GM19452 (cell line): ENCODE results near the gene EEA1.

Experiments used
- ATAC-seq: cut with Tn5 transposase; IDR thresholded peaks from one replicate; pipeline ENCODE4 v1.9.1; 2021; ENCODE audit not compliant: unreplicated experiment

EEA1 gene

DNA sequence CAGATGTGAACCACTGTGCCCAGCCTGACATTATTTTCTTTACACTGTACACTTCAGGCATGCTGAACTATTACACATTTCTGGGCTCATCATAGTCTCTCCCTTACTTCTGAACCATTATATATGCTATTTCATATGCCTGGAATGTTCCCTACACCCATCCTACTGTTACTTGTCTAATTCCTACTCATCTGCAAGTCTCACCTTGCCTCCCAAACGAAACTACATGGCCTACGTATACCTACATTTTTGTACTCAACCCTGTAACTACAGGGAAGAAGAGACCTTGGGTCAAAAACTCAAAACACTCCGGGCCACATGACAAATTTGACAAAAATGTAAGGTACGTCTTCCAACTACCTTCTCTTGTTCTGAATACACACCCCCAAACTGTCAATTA lies 9.5 kb upstream of the EEA1 start:
- ATAC-seq = no peak

DNA sequence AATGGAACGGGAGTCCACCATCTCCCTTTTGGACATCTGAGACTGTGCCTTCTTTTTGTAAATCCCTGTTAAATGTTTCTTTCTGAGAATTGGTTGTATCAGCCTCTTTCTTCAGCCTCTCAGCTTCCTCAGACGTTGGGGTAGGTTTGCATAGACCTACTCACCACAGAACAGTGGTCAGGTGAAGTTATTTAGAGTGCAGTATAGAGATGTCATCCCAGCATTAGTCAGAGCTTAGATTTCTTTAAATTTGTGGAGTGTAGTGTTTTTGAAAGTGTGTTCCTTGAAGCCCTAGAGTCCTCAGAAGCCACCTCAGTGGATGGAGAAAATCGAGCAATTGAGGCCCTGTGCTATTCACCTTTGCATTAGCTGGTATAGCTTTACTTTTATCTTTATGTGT lies 8.9 kb upstream of the EEA1 start:
- ATAC-seq = no peak

DNA sequence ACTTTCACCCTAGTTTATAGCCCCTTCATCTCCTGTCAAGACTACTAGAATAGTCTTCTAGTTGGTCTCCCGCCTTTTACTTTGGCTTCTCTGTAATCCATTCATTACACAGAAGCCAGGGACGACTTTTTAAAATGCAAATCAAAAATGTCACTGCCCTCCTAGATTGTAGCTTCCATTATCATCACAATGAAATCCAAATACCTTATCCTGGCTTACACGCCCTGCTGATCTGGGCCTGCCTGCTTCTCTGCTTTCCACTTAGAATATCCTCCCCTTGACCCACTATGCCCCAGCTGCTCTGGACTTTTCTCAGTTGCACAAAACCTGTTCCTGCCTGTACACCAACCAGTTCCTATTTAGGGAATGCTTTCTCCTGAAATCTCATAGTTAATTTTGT lies 4.5 kb upstream of the EEA1 start:
- no peak for ATAC-seq

DNA sequence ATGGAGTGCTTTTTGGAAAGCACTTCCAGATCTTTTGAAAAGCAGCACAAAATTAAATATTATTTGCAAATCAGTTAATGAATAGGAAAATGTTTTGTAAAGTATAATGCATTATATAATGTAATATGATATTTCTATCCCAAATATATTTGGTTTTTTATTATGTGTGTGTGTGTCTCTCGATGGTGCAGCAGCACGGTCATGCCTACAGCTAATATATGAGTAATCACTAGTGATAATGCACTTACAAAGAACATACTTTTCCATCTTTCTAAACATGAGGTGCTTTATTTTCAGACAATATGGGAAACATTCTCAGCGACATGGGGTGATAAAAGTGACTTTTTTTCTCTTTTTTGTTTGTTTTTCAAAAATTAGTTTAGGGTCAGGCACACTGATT lies 1.3 kb upstream of the EEA1 start:
- ATAC-seq = no peak

DNA sequence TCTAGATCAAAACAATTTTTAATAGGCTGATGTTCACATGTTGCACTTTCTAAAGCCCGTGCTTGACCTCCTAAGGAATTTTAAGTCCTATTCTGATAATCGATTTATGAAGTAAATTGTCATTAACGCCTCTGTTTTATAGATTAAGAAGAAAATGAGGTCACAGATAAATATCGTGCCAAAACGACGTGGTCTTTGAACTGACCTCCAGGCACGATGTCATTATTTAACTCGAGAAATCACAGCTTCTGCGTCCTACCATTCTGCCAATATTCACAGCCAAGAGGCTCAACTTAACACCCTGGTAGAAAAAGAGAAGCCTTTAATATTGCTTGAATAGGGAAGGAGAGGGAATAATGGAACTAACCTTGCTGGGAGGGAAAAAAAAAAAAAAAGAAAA lies 888 bp upstream of the EEA1 start:
- no peak for ATAC-seq

DNA sequence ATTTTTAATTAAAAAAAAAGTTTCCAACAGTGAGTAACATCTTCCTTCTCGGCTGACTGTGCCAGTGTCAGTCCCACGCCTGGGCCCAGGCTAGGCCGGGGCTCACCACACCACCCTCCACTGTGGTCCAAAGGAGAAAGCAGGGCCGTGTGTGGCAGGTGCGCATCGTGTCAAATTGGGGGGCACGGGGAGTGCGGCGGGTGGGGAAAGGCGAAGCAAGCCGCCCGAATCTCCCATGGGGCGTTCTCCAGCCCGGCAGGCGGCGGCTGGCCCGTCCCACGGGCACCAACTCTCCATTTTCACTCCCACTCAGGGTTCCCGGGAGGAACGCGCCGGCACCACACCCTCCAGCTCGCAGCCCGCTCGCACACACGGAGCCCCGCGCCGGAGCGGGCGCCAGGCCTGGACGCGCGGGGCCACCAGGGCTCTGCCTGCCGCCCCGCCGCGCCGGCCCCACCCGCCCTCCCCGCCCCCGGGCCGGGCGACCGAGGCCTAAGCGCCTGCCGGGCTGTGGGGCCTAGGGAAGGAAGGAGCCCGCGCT lies 604 bp downstream of the EEA1 start:
- no peak for ATAC-seq

DNA sequence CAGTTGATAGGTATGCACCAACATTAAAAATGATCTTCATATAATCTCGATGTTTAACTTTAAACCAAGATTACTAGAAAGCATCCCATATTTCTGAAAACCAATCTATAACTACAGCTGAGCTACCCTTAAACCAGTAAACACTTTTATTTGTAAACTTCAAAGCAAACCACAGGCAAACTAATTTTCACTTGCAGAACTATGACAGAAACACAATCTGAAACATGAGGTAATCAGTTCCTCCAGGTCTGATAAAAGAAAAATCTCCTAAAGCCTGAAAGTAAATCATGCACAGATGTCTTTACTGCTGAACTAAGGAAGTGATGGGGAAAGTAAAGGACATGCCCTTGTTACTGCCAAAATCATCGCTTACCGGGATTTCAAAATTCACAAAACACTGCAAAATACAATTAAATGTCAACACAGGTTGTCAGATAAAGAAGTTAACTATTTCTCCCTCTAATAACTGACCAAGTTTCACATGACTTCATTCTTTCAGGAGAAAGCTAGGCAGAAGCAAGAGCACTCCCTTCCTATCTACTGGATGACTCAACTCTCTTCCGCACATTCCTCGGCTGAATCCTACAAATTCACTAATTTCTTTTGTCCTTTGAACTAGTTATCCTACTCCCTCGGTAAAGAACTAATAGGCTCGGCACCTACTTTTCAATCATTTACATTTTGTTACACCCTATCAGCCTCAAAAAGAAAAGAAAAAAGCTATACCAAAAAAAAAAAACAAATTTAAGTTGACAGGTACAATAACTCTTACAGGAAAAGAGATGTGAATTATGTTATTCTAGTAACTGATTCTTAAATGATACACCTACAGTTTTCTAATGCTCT lies 1.4 kb downstream of the EEA1 start:
- peak; percentile 23 for ATAC-seq

DNA sequence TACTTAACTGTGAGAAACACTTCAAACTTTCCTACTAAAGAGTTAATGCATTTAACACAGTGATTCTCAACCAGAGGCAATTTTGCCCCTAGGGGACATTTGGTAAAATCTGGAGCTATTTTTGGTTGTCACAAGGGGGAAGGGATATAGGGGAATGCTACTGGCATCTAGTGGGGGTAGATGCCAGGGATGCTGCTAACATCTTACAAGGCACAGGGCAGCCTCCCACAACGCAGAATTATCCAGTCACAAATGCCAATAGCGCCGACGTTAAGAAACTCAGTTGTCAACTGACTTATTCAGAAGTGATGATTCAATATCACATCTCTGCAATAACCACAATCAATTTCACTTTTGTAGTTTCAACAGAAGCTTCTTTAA lies 2.0 kb downstream of the EEA1 start:
- peak; percentile 20 for ATAC-seq

DNA sequence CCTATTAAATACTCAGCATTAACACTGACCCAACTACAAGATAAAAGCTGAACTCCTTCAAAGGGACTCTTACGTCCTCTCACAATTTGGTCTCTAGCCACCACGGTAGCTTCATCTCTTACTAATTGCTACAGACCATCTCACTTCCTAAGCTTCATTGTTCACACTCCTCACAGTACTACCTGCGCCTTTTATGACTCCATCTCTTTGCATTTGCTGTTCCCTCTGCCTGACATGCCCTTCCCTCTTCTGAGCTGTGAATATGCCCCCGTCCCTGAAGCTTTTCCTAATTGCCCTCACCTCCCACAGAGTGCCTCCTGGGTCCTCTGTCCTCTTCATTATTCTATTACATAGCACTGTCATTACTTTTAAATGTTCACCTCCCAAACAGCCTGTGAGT lies 2.5 kb downstream of the EEA1 start:
- no peak for ATAC-seq

DNA sequence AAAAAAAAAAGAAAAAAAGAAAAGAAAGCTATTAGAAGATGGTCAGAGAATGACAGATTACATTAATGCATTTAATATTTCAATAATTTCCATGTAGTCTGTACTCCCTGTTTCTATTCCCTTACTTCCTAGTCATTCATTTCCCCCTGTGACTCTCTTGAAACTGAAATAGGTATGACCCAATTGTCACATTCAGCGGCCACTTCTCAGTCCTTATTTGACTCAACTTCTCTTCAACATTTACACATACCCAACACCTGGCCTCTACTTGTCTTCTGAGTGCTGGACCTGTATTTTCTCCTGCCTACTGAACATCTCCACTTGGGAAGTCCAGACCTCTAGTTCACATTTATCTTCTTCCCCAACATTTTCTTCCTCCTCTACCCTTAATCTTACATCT lies 7.2 kb downstream of the EEA1 start:
- ATAC-seq = peak; percentile 91

DNA sequence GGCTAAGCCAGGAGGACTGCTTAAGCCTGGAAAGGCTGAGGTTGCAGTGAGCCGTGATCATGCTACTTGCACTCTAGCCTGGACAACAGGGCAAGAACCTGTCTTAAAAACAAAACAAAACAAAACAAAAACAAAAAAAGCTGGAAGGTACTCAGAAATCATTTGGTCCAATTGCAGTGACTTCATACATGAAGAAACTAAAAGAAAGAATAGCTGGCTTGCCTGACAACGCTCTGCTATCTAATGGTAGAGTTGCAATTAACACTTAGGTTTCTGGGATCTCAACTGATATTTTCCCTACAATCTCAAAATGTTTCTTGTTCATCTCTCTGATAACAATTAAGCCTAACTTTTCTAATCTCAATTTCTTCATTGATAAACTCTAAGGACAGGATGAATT lies 13.7 kb downstream of the EEA1 start:
- no peak for ATAC-seq

DNA sequence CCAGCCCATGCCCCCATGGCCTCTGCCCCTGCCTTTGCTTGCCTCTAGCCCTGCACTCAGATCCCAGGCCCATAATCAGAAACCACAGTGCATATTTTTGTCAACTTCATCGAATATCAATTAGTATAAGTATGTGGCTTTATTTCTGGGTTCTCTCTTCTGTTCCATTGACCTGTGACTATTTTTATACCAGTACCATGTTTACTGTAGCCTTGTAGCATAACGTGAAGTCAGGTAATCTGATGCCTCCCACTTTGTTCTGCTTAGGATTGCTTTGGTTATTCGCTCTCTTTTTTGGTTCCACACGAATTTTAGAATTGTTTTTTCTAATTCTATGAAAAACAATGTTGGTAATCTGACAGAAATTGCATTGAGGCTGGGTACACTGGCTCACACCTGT lies 14.9 kb downstream of the EEA1 start:
- no peak for ATAC-seq

DNA sequence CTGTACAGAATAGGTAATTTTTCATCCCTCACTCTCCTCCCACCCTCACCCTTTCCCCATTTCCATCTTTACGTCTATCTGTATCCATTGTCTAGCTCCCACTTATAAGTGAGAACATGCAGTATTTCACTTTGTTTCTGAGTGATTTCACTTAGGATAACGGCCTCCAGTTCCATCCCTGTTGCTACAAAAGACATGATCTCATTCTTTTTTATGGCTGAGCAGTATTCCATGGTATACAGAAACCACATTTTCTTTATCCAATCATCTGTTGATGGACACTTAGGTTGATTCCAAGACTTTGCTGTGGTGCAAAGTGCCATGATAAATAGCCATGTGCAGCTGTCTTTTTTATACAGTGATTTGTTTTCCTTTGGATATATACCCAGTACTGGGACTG lies 16.4 kb downstream of the EEA1 start:
- ATAC-seq = no peak

DNA sequence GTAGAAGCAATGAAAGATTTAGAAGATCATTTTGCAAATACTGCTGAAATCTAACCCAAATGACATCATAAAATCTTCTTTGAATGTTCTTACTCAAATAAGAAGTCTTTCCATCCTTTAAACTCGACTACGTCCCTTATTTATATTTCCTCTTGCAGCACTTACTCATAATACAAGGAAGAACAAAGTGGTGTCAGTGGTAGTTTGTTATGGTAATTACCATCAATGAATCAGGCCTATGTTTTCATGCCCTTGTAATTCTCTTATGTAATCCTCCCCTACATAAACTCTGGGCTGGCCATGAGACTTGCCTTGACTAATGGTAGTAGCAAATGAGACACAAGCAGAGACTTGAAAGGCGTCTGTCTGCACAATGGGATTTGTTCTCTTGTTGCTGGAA lies 17.0 kb downstream of the EEA1 start:
- ATAC-seq = no peak

DNA sequence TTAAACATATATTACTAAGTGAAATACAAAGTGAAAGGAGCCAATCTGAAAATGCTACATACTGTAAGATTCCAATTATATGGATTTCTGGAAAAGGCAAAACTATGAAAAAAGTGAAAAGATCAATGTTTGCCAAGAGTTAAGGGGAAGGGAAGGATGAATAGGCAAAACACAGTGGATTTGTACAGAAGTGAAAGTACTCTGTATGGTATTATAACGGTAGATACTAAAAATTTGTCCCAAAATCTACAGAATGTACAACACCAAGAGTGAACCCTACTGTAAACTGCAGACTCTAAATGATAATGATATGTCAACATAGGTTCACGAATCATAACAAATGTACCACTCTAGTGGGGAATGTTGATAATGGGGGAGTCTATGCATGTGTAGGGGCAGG lies 17.8 kb downstream of the EEA1 start:
- no peak for ATAC-seq

DNA sequence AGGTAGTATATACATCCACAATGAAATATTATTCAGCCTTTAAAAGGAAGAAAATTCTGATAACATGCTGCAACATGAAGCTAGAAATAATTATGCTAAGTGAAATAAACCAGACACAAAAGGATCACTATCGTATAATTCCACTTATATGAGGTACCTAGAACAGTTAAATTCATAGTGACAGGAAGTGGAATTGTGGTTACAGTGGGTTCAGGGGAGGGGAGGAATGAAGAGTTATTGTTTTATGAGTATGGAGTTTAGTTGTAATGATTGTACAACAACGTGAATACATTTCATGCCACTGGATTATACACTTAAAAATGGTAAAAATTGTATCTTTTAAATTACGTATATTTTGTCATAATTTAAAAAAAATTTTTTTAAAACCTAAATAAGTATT lies 21.0 kb downstream of the EEA1 start:
- no peak for ATAC-seq

DNA sequence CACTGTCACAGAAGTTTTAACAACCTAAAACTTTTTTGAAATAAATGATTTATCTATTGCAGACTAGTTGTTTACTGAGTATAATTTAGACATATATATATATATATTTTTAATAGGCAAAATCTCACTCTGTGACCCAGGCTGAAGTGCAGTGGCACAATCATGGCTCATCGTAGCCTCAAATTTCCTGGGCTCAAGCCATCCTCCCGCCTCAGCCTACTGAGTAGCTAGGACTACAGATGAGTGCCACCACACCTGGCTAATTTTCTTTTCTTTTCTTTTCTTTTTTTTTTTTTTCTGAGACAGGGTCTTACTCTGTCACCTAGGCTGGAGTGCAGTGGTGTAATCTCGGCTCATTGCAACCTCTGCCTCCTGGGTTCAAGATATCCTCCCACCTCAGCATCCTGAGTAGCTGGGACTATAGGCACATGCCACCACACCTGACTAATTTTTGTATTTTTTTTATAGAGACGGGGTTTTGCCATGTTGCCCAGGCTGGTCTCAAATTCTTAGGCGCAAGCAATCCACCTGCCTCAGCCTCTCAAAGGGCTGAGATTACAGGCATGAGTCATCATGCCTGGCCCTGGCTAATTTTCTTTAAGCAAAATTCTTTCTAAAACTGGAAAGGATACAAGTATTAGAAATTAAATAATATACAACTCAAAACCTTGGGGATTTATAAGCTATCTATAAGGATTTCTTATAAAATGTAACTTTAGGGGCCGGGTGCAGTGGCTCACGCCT lies 23.1 kb downstream of the EEA1 start:
- no peak for ATAC-seq

DNA sequence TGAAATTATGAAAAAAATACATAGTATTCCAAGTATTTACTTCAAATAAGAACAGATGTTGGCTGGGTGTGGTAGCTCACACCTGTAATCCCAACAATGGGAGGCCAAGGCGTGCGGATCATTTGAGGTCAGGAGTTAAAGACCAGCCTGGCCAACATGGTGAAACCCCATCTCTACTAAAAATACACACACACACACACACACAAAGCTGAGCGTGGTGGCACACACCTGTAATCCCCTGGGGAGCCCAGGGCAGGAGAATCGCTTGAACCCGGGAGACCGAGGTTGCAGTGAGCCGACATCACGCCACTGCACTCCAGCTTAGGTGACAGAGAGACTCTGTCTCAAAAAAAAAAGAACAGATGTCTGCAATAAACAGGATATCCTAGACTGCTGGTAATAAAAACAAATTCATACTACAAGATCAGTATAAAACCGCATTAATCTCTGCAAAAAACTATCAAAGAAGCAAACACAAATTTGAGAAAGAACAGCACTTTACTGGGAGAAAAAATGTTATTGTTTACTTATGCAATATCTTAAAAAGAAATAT lies 23.8 kb downstream of the EEA1 start:
- ATAC-seq = no peak

DNA sequence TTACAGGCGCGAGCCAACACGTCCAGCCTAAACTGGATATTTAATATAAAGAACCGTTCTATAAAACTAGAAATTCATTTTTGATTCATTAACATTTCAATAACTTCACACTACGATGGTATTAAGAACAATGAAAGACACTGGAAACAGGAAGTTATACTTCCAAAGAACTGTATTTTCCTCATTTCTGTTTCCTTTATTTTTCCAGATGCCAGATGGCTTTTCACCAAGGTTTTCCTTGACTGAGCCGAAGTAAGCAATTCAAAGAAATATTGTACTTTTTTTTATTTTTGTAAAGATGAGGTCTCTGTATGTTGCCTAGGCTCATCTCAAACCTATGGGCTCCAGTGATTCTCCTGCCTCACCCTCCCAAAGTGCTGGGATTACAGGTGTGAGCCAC lies 28.2 kb downstream of the EEA1 start:
- ATAC-seq = no peak

DNA sequence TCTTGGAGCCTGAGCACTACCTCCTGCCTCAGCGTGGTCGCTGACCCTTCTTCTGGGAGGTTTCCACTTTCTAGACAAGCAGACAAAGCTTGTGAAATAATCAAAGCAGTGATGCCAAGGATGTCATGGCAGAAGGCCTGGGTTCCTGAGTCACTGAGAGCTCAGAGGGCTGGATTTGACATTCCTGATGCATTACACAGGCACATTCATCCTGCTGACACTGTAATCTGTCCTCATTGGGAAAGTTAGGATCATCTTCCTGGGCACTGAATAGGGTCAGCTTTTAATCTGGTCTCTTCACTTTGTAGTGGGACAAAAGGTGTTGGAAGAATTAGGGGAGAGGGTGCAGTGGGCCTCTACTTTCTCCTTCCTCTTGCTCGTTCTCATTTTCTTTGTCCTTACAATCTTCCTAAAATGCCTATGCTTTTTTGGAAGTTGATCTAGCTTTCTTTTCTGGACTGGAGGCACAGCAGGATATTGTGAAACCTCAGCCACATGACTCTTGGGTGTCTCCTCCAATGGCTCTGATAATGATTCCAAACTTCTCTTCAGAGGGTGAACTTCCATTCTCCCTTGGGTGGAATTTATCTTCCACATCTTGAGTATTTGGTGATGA lies 29.6 kb downstream of the EEA1 start:
- ATAC-seq = no peak

DNA sequence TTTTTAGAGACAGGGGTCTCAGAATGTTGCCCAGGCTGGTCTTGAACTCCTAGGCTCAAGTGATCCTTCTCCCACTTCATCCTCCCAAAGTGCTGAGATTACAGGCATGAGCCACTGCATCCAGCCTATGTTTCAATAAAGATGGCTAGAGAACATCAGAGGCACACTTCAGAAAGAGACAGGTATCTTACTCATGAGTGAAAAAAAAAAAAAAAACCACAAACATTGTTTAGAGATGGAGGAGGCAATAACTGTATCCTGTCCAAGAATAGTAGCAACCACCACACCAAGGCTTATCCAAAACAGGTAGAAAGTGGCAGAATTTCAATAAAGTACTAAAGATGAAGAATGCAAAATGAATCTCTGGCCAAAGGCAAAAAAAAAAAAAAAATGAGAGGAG lies 30.3 kb downstream of the EEA1 start:
- no peak for ATAC-seq

DNA sequence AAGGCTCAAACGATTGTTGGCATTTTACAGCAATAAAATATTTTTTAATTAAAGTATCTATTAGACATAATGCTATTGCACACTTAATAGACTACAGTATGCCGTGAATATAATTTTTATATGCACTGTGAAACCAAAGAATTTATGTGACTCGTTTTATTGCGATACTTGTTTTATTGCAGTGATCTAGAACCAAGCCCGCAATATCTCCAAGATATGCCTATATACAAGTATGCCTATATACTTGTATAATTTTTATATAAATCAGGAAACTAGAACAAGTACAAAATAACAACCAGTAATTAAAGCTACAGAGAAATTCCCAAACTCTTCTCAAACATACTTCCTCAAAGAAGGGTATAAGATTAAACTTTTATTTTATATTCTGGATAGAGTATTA lies 31.3 kb downstream of the EEA1 start:
- ATAC-seq = no peak
